AG09309 (cell line): ENCODE results near the gene THSD7A.

ENCODE experiments used
- DNase-seq: peaks from one replicate; pipeline ENCODE4 v3.0.0-alpha.2; 2010; ENCODE audit warnings: low read depth
- H3K4me3 ChIP-seq: 2 replicates; pipeline ENCODE4 v1.5.1; 2011; ENCODE audit warnings: mild to moderate bottlenecking, low read depth, low read length, moderate library complexity; ENCODE audit not compliant: control insufficient read depth
- TF ChIP-seq, protein P1 (sequence below): IDR thresholded peaks from 2 replicates; pipeline ENCODE4 v1.5.1; 2011; ENCODE audit warnings: mild to moderate bottlenecking, low read depth, low read length, inconsistent platforms; ENCODE audit not compliant: insufficient read depth, control insufficient read depth; ENCODE audit errors: missing control alignments

The THSD7A gene

GRCh38 chr7:11758627-11759111, 73.3 kb downstream of the THSD7A start:
- no peak overlapping the region for H3K4me3 ChIP-seq
- TF ChIP-seq, protein P1, sequence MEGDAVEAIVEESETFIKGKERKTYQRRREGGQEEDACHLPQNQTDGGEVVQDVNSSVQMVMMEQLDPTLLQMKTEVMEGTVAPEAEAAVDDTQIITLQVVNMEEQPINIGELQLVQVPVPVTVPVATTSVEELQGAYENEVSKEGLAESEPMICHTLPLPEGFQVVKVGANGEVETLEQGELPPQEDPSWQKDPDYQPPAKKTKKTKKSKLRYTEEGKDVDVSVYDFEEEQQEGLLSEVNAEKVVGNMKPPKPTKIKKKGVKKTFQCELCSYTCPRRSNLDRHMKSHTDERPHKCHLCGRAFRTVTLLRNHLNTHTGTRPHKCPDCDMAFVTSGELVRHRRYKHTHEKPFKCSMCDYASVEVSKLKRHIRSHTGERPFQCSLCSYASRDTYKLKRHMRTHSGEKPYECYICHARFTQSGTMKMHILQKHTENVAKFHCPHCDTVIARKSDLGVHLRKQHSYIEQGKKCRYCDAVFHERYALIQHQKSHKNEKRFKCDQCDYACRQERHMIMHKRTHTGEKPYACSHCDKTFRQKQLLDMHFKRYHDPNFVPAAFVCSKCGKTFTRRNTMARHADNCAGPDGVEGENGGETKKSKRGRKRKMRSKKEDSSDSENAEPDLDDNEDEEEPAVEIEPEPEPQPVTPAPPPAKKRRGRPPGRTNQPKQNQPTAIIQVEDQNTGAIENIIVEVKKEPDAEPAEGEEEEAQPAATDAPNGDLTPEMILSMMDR = no peak
- DNase-seq = no peak

GRCh38 chr7:11757153-11757552, 74.8 kb downstream of the THSD7A start:
- TF ChIP-seq, protein P1 = no peak
- DNase-seq = no peak
- no peak overlapping the region for H3K4me3 ChIP-seq

- TF ChIP-seq, protein P1 = no peak
- DNase-seq = no peak
- H3K4me3 ChIP-seq = no peak overlapping the region
These were observed 77.1 kb downstream of the THSD7A start for GRCh38 chr7:11754933-11755332.

DNA sequence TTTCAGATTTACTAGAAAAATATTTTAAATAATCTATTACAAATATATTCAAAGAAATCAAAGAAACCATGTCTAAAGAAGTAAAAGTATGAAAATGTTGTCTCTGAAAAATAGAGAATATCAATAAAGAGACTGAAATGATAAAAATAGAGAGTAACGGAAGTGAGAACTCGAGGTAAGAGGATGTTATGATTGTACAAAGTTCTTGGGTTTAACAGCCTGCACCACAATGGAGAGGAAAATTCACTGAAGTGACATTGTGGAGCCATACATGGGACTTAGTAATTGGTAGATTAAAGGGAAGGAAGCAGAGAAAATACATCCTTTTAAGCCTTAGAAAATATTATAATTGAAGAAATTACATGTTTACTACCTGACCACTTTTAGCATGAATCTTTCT, 77.9 kb downstream of the THSD7A start:
- TF ChIP-seq, protein P1 = no peak
- DNase-seq = no peak
- no peak overlapping the region for H3K4me3 ChIP-seq

DNA sequence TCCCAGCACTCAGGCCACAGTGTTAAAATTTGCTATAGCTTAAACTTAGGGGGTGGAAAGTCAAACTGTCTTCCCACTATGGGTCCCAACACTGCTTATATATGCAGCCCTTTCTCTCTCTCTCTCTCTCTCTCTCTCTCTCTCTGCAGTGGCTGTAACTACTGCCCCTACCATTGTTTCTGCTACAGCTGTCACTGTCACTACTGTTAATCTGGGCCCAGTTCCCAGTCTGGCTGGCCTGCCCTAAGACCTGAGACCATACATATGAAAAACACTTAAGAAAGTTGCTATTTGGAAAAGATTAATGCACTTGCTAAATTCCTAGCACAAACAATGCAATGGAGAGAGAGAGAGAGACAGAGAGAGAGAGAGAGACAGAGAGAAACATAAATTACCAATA, 78.6 kb downstream of the THSD7A start:
- DNase-seq = no peak
- H3K4me3 ChIP-seq = no peak overlapping the region
- TF ChIP-seq, protein P1 = no peak

DNA sequence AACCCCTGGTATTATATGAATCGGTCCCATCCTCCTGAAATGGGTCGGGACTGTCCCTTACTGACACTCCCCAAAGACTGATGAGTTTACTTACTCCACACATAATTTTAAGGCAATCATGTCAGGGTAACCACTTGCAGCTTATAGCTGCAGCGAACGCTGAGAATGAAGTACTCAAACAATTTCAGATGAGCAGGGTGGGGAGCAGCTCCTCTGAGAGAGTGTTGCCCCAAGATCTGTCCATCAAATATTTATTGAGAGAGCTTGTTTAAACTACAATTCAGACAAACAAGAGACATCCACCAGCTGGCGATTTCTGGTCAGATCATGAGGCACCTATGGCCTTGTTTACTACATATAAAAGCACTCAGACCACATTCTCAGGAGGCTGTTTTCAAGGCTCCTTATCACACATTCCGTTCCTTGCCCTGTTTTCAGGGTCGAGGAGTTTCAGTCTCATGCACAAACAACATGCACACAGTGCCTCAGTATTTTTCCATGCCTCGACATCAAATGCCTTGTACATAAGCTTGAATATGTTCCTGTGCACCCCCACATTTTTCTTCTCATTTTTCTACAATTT, 80.1 kb downstream of the THSD7A start:
- DNase-seq = no peak
- TF ChIP-seq, protein P1 = no peak
- H3K4me3 ChIP-seq = no peak overlapping the region
